GM12878 (cell line): ENCODE data around the gene TK2. TPM values are rescaled to one million over a fixed set of nuclear protein-coding genes. Genes with fewer than 3 reads are reported as not detected.

ENCODE experiments used
- ATAC-seq: fragments of 200-7000 bp; cut with Tn5 transposase; 3 replicates; pipeline ENCODE4 v1.9.1; 2020; ENCODE audit warnings: mild to moderate bottlenecking, moderate library complexity
- BruUV-seq: library from RNA; stranded (reverse); fragments of 400-500 nt; replicated peaks from 2 replicates; lab custom pipeline; 2021; lab: Mats Ljungman, UMichigan
- CTCF ChIA-PET: fragments of 300-600 bp; sonication (Branson Sonifier 250); formaldehyde crosslinking; extraction: SDS; loops from one replicate; lab custom pipeline; 2021; ENCODE audit warnings: inconsistent platforms; lab: Yijun Ruan, JAX
- POLR2A ChIA-PET: fragments of 350-600 bp; formaldehyde crosslinking; extraction: SDS; loops from one replicate; lab custom pipeline; 2021; ENCODE audit warnings: inconsistent platforms; lab: Charles Lee
- RAD21 ChIA-PET: fragments of 300-600 bp; sonication (Branson Sonifier 250); formaldehyde crosslinking; loops from one replicate; lab custom pipeline; 2023; ENCODE audit warnings: antibody characterized with exemption; ENCODE audit not compliant: unreplicated experiment; lab: Charles Lee
- SMC1A ChIA-PET: fragments of 300-600 bp; sonication (Branson Sonifier 250); formaldehyde crosslinking; loops from one replicate; lab custom pipeline; 2023; ENCODE audit not compliant: unreplicated experiment, uncharacterized antibody; lab: Charles Lee
- DNase-seq: peaks from one replicate; pipeline ENCODE4 v3.0.0-alpha.2; 2011; ENCODE audit warnings: low read depth, low spot score
- FAIRE-seq: peaks from 3 replicates; lab custom pipeline; 2011; peaks lifted over from hg19 to GRCh38; lab: Jason Lieb, UNC
- H2AFZ ChIP-seq: 2 replicates; pipeline ENCODE4 v1.6.0; 2011; ENCODE audit warnings: low read depth, low read length, control low read depth; ENCODE audit not compliant: control insufficient read depth
- H3K27ac ChIP-seq: 2 replicates; pipeline ENCODE4 v1.5.1; 2011; ENCODE audit warnings: control low read depth; ENCODE audit not compliant: control insufficient read depth, insufficient read depth
- H3K27me3 ChIP-seq, 2 experiments: replicated peaks in 1 of 2; 2 replicates each; pipeline versions ENCODE4 v1.6.0 to v1.6.1; 2011; ENCODE audit warnings: low read length in 1 of 2; ENCODE audit not compliant: control insufficient read depth in 2 of 2, insufficient read depth in 2 of 2
- H3K36me3 ChIP-seq, 2 experiments: 2 replicates each; pipeline ENCODE4 v1.5.1; 2011; ENCODE audit warnings: low read length in 1 of 2; ENCODE audit not compliant: control insufficient read depth in 2 of 2, insufficient read depth in 2 of 2
- H3K4me1 ChIP-seq: 2 replicates; pipeline ENCODE4 v1.6.1; 2011; ENCODE audit warnings: mild to moderate bottlenecking, low read length, moderate library complexity, mixed read lengths; ENCODE audit not compliant: control insufficient read depth, insufficient read depth
- H3K4me2 ChIP-seq: 2 replicates; pipeline ENCODE4 v1.6.0; 2011; ENCODE audit warnings: control low read depth; ENCODE audit not compliant: control insufficient read depth, insufficient read depth
- H3K4me3 ChIP-seq: fragments of 200-600 bp; sonication (generic); 2 replicates; pipeline ENCODE4 v1.5.1; 2016
- H3K79me2 ChIP-seq: 2 replicates; pipeline ENCODE4 v1.6.0; 2011; ENCODE audit warnings: low read length; ENCODE audit not compliant: control insufficient read depth, insufficient read depth
- H3K9ac ChIP-seq: 2 replicates; pipeline ENCODE4 v1.8.0; 2011; ENCODE audit warnings: low read length, control low read depth, mixed read lengths; ENCODE audit not compliant: control insufficient read depth, insufficient read depth
- H3K9me3 ChIP-seq: replicated peaks from 3 replicates; pipeline ENCODE4 v1.5.1; 2011; ENCODE audit warnings: mild to moderate bottlenecking, low read length; ENCODE audit not compliant: control insufficient read depth, insufficient read depth
- H4K20me1 ChIP-seq: 2 replicates; pipeline ENCODE4 v1.6.0; 2011; ENCODE audit not compliant: control insufficient read depth, insufficient read depth
- CREB1 ChIP-seq: IDR thresholded peaks from 2 replicates; pipeline ENCODE4 v1.6.1; 2012; ENCODE audit warnings: low read depth, mild to moderate bottlenecking, inconsistent platforms
- MAX ChIP-seq: IDR thresholded peaks from 2 replicates; pipeline ENCODE4 v1.6.1; 2012; ENCODE audit warnings: low read depth, low read length, improper control_type of control experiment
- NKRF ChIP-seq: fragments of 450-650 bp; conservative IDR thresholded peaks from 2 replicates; pipeline ENCODE4 v1.6.1; 2017; ENCODE audit warnings: mild to moderate bottlenecking, moderate library complexity
- SMC3 ChIP-seq: IDR thresholded peaks from 2 replicates; pipeline ENCODE4 v1.6.1; 2011; ENCODE audit warnings: low read length, improper control_type of control experiment, borderline replicate concordance
- SREBF1 ChIP-seq: IDR thresholded peaks from 2 replicates; pipeline ENCODE4 v1.6.1; 2012; ENCODE audit warnings: mild to moderate bottlenecking, low read length
- WGBS: methylation state at CpG from one replicate; pipeline ENCODE4 v1.1.6; 2016; ENCODE audit warnings: low lambda C conversion rate; ENCODE audit not compliant: insufficient replicate concordance, insufficient coverage; ENCODE audit errors: missing lambda C conversion rate; 5-methylcytosine and 5-hydroxymethylcytosine counted together
- in situ Hi-C: fragments of 300-500 bp; cut with MboI; formaldehyde crosslinking; loops from 9 replicates; pipeline ENCODE4 v1.14.3; 2018; ENCODE audit warnings: mixed read lengths
- intact Hi-C: fragments of 100-400 bp; cut with micrococcal nuclease; formaldehyde crosslinking; loops from one replicate; pipeline ENCODE4 v1.14.2; 2022; ENCODE audit not compliant: unreplicated experiment
- polyA plus RNA-seq, 11 experiments: library from polyadenylated mRNA; depleted of rRNA in 4 of 11; unstranded in 6 of 11; stranded (reverse) in 5 of 11; fragments of >200 nt; fragmentation: Nextera tagmentation in 4 of 11; fragmentation: Illumina TruSeq in 1 of 11; extraction: Ambion mirVana in 4 of 11; extraction: Trizol in 1 of 11; gene quantifications; 1 replicate in 1 of 11; 2 replicates in 10 of 11; pipeline versions ENCODE4 v1.2.1 to v1.2.3, GENCODE V29; 2011 to 2016; ENCODE audit warnings: inconsistent platforms in 2 of 11, missing spikeins in 2 of 11, low read depth in 1 of 11
- total RNA-seq, 4 experiments: library from RNA; depleted of rRNA in 3 of 4; stranded (reverse); fragments of >200 nt in 3 of 4; fragmentation: Illumina TruSeq in 1 of 4; extraction: Trizol in 1 of 4; gene quantifications; 2 replicates each; pipeline versions ENCODE4 v1.2.1 to v1.2.3, GENCODE V29; 2013 to 2021

TK2 gene
- total and polyA plus RNA-seq, 10 of the 15 experiments (the other 5 are each of a cell fraction or from before 2014, with no cell fraction given), result 1.3 to 12.4 (median 3.0) TPM

GRCh38 chr16:66481943-66482390, 68.0 kb downstream of the TK2 start:
- ATAC-seq, result no peak
- Histone ChIP-seq H3K4me1 (peaks cover 5% of the 10 kb centered on the region), H3K4me2 (no peak overlapping the region), H3K4me3 (no peak overlapping the region), H3K9me3 (no peaks in the 10 kb centered on the region), H3K27ac (no peak overlapping the region), H3K9ac (no peak overlapping the region), H3K79me2 (no peaks in the 10 kb centered on the region), H3K27me3 (no peaks in the 10 kb centered on the region), H2AFZ (no peak overlapping the region), H4K20me1 (no peaks in the 10 kb centered on the region), H3K36me3 (no peaks in the 10 kb centered on the region)
- TF ChIP-seq SMC3, result no peak
- TF ChIP-seq MAX, result no peak
- no peak for TF ChIP-seq CREB1
- no peak for TF ChIP-seq SREBF1
- no peak for TF ChIP-seq NKRF
- SMC1A ChIA-PET, result interaction anchor here (1.0 to 1.8 kb wide), 6 partner anchors 8 to 107 kb away, joined by 3 to 11 read pairs (median 6); no protein-coding TSS in a partner anchor
- no peak for DNase-seq
- intact Hi-C loops (loop anchor here (2.0 to 5.0 kb wide), 2 partner anchors 35 to 125 kb away; no protein-coding TSS in a partner anchor), in situ Hi-C loops (no loop called here)
- BruUV-seq, result no TSS peak
- POLR2A ChIA-PET, result no interaction called here
- 27% methylated on average over 7 of the region's 7 CpGs for WGBS
- FAIRE-seq, result no peak
- CTCF ChIA-PET, result interaction anchor here (1.0 to 10.4 kb wide), 12 partner anchors 21 to 138 kb away, joined by 3 to 118 read pairs (median 5); partner anchors contain the start of gene CKLF
- RAD21 ChIA-PET, result interaction anchor here (0.8 to 2.1 kb wide), 3 partner anchors 74 to 75 kb away, joined by 3 to 22 read pairs (median 5); no protein-coding TSS in a partner anchor
